Activated CD4-positive, CD25-positive, alpha-beta regulatory T cell treated with anti-CD3 and anti-CD28 coated beads, Interleukin-2, amount 50 U/mL, for 72 hours (primary cell): ENCODE measurements around the gene OGFR.

ENCODE experiments used
- DNase-seq: peaks from one replicate; pipeline ENCODE4 v3.0.0; 2021

Gene OGFR

GRCh38 chr20:62828051-62828450 is 23.4 kb downstream of the OGFR start:
- DNase-seq: no peak

GRCh38 chr20:62828511-62829230 is 24.0 kb downstream of the OGFR start:
- no peak for DNase-seq

GRCh38 chr20:62829231-62830230 is 24.9 kb downstream of the OGFR start:
- DNase-seq: no peak

- DNase-seq: no peak
Observed at GRCh38 chr20:62830251-62830650, 25.6 kb downstream of the OGFR start.

GRCh38 chr20:62830821-62831220 is 26.2 kb downstream of the OGFR start:
- DNase-seq: no peak

- no peak for DNase-seq
Observed at GRCh38 chr20:62831361-62831788, 26.7 kb downstream of the OGFR start.

- no peak for DNase-seq
Observed at GRCh38 chr20:62831854-62832211, 27.2 kb downstream of the OGFR start.

- no peak for DNase-seq
Observed at GRCh38 chr20:62832212-62832922, 27.7 kb downstream of the OGFR start.

GRCh38 chr20:62832951-62833391 is 28.3 kb downstream of the OGFR start:
- DNase-seq: no peak

GRCh38 chr20:62834967-62835730 is 30.5 kb downstream of the OGFR start:
- no peak for DNase-seq

- no peak for DNase-seq
Observed at GRCh38 chr20:62835931-62836861, 31.6 kb downstream of the OGFR start.

GRCh38 chr20:62836967-62837490 is 32.4 kb downstream of the OGFR start:
- DNase-seq: no peak

- no peak for DNase-seq
Observed at GRCh38 chr20:62837790-62838127, 33.1 kb downstream of the OGFR start.

- DNase-seq: no peak
Observed at GRCh38 chr20:62838128-62838891, 33.7 kb downstream of the OGFR start.

- no peak for DNase-seq
Observed at GRCh38 chr20:62839261-62839660, 34.6 kb downstream of the OGFR start.

- DNase-seq: no peak
Observed at GRCh38 chr20:62839816-62840215, 35.2 kb downstream of the OGFR start.

GRCh38 chr20:62840244-62841197 is 35.9 kb downstream of the OGFR start:
- no peak for DNase-seq

GRCh38 chr20:62841705-62842212 is 37.1 kb downstream of the OGFR start:
- DNase-seq: no peak

- no peak for DNase-seq
Observed at GRCh38 chr20:62843656-62844055, 39.0 kb downstream of the OGFR start.
